ENCODE measurements around the gene THYN1. TPM values are rescaled to one million over a fixed set of nuclear protein-coding genes. Genes with fewer than 3 reads are reported as not detected.

THYN1 gene
- total and polyA plus RNA-seq, 10 donors, result 24.5 to 54.8 (median 39.7) TPM

- H3K4me3 ChIP-seq, result no peak overlapping the region
- H3K4me1 ChIP-seq, result peaks cover 17 to 44% (median 25%) of the 10 kb centered on the region in 6 donors
- H3K9me3 ChIP-seq, result no peaks in the 10 kb centered on the region
- intact Hi-C loops (cut with DNase I; ENCODE audit: low total_unique reads), result no loop called here
- WGBS, 5 donors, result 38 to 45% (median 44%) methylated on average over 18 of the region's 18 CpGs
- no peak for DNase-seq
- H3K27ac ChIP-seq, result no peak overlapping the region
- TF ChIP-seq CTCF (IDR thresholded peaks at IDR 0.05 in 8 of 11, conservative IDR thresholded peaks at IDR 0.05 in 3 of 11) (no peak), POLR2A (IDR thresholded peaks at IDR 0.05) (no peak), POLR2AphosphoS5 (IDR thresholded peaks at IDR 0.05) (no peak)
- H3K27me3 ChIP-seq (replicated peaks in 1 of 7), result peaks cover 0 to 84% (median 67%) of the 10 kb centered on the region in 7 donors
- no peaks in the 10 kb centered on the region for H3K36me3 ChIP-seq
These were observed 19.5 kb upstream of the THYN1 start for GRCh38 chr11:134272381-134273316.

GRCh38 chr11:134271978-134272377 lies 18.8 kb upstream of the THYN1 start:
- WGBS, 5 donors, result 91 to 98% (median 93%) methylated on average over 4 of the region's 4 CpGs
- intact Hi-C loops (cut with DNase I; ENCODE audit: low total_unique reads), result no loop called here
- H3K9me3 ChIP-seq, result no peaks in the 10 kb centered on the region
- H3K36me3 ChIP-seq, result no peaks in the 10 kb centered on the region
- TF ChIP-seq POLR2AphosphoS5 (IDR thresholded peaks at IDR 0.05) (no peak), CTCF (IDR thresholded peaks at IDR 0.05 in 8 of 11, conservative IDR thresholded peaks at IDR 0.05 in 3 of 11) (no peak), POLR2A (IDR thresholded peaks at IDR 0.05) (no peak)
- no peak overlapping the region for H3K4me3 ChIP-seq
- DNase-seq, result no peak
- H3K27me3 ChIP-seq (replicated peaks in 1 of 7), result peaks cover 0 to 77% (median 60%) of the 10 kb centered on the region in 7 donors
- H3K4me1 ChIP-seq, result peaks cover 15 to 44% (median 21%) of the 10 kb centered on the region in 6 donors
- no peak overlapping the region for H3K27ac ChIP-seq

DNA sequence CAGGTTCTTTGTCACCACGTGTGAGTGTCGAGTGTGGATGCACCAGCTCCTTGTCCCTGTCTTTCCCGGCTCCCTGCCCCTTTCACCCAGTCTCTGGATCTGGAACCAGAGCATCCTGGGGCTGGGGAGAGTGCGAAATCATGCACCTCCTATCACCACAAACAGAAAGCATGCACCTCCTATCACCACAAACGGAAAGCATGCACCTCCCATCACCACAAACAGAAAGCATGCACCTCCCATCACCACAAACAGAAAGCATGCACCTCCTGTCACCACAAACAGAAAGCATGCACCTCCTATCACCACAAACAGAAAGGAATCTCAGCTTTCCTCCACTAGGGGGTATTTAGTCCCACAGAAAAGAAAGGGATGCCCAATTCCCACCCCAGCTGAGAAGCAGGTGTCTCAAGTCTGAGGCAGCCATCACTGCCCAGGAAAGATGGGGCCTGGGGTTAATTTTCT lies 17.1 kb upstream of the THYN1 start:
- Histone ChIP-seq H3K27me3 (replicated peaks in 1 of 7) (peaks cover 0 to 60% (median 43%) of the 10 kb centered on the region in 7 donors), H3K4me1 (peaks cover 0 to 38% (median 4%) of the 10 kb centered on the region in 6 donors), H3K9me3 (no peaks in the 10 kb centered on the region), H3K27ac (no peak overlapping the region), H3K36me3 (peaks cover 0 to 3% (median 0%) of the 10 kb centered on the region in 6 donors), H3K4me3 (no peak overlapping the region)
- DNase-seq, result no peak
- TF ChIP-seq POLR2AphosphoS5 (IDR thresholded peaks at IDR 0.05) (no peak), CTCF (IDR thresholded peaks at IDR 0.05 in 8 of 11, conservative IDR thresholded peaks at IDR 0.05 in 3 of 11) (no peak), POLR2A (IDR thresholded peaks at IDR 0.05) (no peak)
- intact Hi-C loops (cut with DNase I; ENCODE audit: low total_unique reads), result no loop called here
- WGBS, 5 donors, result 35 to 39% (median 37%) methylated on average over 4 to 5 of the region's 5 CpGs

DNA sequence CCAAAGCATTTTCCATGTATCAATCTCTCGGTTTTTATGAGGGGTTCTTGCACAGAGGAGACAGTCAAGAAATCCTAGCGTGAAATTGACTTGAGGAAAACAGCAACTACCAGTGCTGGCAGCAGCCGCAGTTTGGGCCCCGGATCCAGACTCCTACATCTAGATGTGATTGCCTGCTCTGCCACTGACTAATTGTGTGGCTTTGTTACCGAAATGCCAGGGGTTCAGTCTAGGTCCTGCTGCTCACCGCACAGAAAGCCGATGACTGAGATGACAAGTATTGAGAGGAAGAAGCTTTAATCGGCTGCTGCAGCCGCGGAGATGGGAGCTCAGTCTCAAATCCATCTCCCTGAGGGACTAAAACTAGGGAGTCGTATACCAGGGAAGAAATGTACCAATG lies 14.8 kb upstream of the THYN1 start:
- intact Hi-C loops (cut with DNase I; ENCODE audit: low total_unique reads), result no loop called here
- 88 to 94% (median 92%) methylated on average over 11 of the region's 11 CpGs for WGBS, 5 donors
- TF ChIP-seq POLR2A (IDR thresholded peaks at IDR 0.05) (no peak), POLR2AphosphoS5 (IDR thresholded peaks at IDR 0.05) (no peak), CTCF (IDR thresholded peaks at IDR 0.05 in 8 of 11, conservative IDR thresholded peaks at IDR 0.05 in 3 of 11) (no peak)

More for the DNA sequence above, 14.8 kb upstream of the THYN1 start:
- no peak for DNase-seq
- Histone ChIP-seq H3K27ac (no peak overlapping the region), H3K27me3 (replicated peaks in 1 of 7) (peaks cover 0 to 37% (median 20%) of the 10 kb centered on the region in 7 donors), H3K36me3 (peaks cover 0 to 25% (median 16%) of the 10 kb centered on the region in 6 donors), H3K9me3 (no peaks in the 10 kb centered on the region), H3K4me3 (no peak overlapping the region), H3K4me1 (peaks cover 0 to 25% (median 0%) of the 10 kb centered on the region in 6 donors)

Data from spleen (tissue), 11 donors.